ENCODE measurements around the gene NDUFS2.

GRCh38 chr1:161198897-161199431, 3.2 kb upstream of the NDUFS2 start, which contains the start of gene ADAMTS4:
- TF ChIP-seq, protein P1, sequence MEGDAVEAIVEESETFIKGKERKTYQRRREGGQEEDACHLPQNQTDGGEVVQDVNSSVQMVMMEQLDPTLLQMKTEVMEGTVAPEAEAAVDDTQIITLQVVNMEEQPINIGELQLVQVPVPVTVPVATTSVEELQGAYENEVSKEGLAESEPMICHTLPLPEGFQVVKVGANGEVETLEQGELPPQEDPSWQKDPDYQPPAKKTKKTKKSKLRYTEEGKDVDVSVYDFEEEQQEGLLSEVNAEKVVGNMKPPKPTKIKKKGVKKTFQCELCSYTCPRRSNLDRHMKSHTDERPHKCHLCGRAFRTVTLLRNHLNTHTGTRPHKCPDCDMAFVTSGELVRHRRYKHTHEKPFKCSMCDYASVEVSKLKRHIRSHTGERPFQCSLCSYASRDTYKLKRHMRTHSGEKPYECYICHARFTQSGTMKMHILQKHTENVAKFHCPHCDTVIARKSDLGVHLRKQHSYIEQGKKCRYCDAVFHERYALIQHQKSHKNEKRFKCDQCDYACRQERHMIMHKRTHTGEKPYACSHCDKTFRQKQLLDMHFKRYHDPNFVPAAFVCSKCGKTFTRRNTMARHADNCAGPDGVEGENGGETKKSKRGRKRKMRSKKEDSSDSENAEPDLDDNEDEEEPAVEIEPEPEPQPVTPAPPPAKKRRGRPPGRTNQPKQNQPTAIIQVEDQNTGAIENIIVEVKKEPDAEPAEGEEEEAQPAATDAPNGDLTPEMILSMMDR (IDR thresholded peaks at IDR 0.05) = no peak
- peak; percentile 37 to 48 for TF ChIP-seq POLR2A (IDR thresholded peaks at IDR 0.05)

All from tibial nerve (tissue), 3 donors.